GM12891 (cell line): ENCODE data around the gene ACE.

Source experiments
- PAX5 ChIP-seq: IDR thresholded peaks from 2 replicates; pipeline ENCODE4 v1.6.1; 2011; ENCODE audit warnings: low read length, moderate library complexity, mild to moderate bottlenecking; ENCODE audit not compliant: insufficient read depth, severe bottlenecking
- POLR2A ChIP-seq: IDR thresholded peaks from 2 replicates; pipeline ENCODE4 v1.6.1; 2011; ENCODE audit warnings: low read depth, low read length, control low read depth
- POLR2AphosphoS5 ChIP-seq: IDR thresholded peaks from 2 replicates; pipeline ENCODE4 v1.6.1; 2011; ENCODE audit warnings: low read depth, low read length, control low read depth
- POU2F2 ChIP-seq: IDR thresholded peaks from 2 replicates; pipeline ENCODE4 v1.6.1; 2011; ENCODE audit warnings: low read depth, mild to moderate bottlenecking, control low read depth, low read length, moderate library complexity
- SPI1 ChIP-seq: IDR thresholded peaks from 2 replicates; pipeline ENCODE4 v1.6.1; 2011; ENCODE audit warnings: low read depth, low read length, control low read depth
- TAF1 ChIP-seq: IDR thresholded peaks from 2 replicates; pipeline ENCODE4 v1.6.1; 2011; ENCODE audit warnings: low read depth, low read length, control low read depth

GRCh38 chr17:63494300-63494928 is 17.6 kb downstream of the ACE start:
- no peak for TF ChIP-seq POLR2A
- no peak for TF ChIP-seq POLR2AphosphoS5
- no peak for TF ChIP-seq TAF1
- TF ChIP-seq PAX5, result no peak
- no peak for TF ChIP-seq POU2F2
- no peak for TF ChIP-seq SPI1
